GM12878 (cell line): ENCODE data around the gene IFNG-AS1. TPM values are rescaled to one million over a fixed set of nuclear protein-coding genes. Genes with fewer than 3 reads are reported as not detected.

Source experiments
- ATAC-seq: fragments of 200-7000 bp; cut with Tn5 transposase; 3 replicates; pipeline ENCODE4 v1.9.1; 2020; ENCODE audit warnings: mild to moderate bottlenecking, moderate library complexity
- BruUV-seq: library from RNA; stranded (reverse); fragments of 400-500 nt; replicated peaks from 2 replicates; lab custom pipeline; 2021; lab: Mats Ljungman, UMichigan
- CTCF ChIA-PET: fragments of 300-600 bp; sonication (Branson Sonifier 250); formaldehyde crosslinking; extraction: SDS; loops from one replicate; lab custom pipeline; 2021; ENCODE audit warnings: inconsistent platforms; lab: Yijun Ruan, JAX
- POLR2A ChIA-PET: fragments of 350-600 bp; formaldehyde crosslinking; extraction: SDS; loops from one replicate; lab custom pipeline; 2021; ENCODE audit warnings: inconsistent platforms; lab: Charles Lee
- RAD21 ChIA-PET: fragments of 300-600 bp; sonication (Branson Sonifier 250); formaldehyde crosslinking; loops from one replicate; lab custom pipeline; 2023; ENCODE audit warnings: antibody characterized with exemption; ENCODE audit not compliant: unreplicated experiment; lab: Charles Lee
- SMC1A ChIA-PET: fragments of 300-600 bp; sonication (Branson Sonifier 250); formaldehyde crosslinking; loops from one replicate; lab custom pipeline; 2023; ENCODE audit not compliant: unreplicated experiment, uncharacterized antibody; lab: Charles Lee
- DNase-seq: peaks from one replicate; pipeline ENCODE4 v3.0.0-alpha.2; 2011; ENCODE audit warnings: low read depth, low spot score
- FAIRE-seq: peaks from 3 replicates; lab custom pipeline; 2011; peaks lifted over from hg19 to GRCh38; lab: Jason Lieb, UNC
- H2AFZ ChIP-seq: 2 replicates; pipeline ENCODE4 v1.6.0; 2011; ENCODE audit warnings: low read depth, low read length, control low read depth; ENCODE audit not compliant: control insufficient read depth
- H3K27ac ChIP-seq: 2 replicates; pipeline ENCODE4 v1.5.1; 2011; ENCODE audit warnings: control low read depth; ENCODE audit not compliant: control insufficient read depth, insufficient read depth
- H3K27me3 ChIP-seq, 2 experiments: replicated peaks in 1 of 2; 2 replicates each; pipeline versions ENCODE4 v1.6.0 to v1.6.1; 2011; ENCODE audit warnings: low read length in 1 of 2; ENCODE audit not compliant: control insufficient read depth in 2 of 2, insufficient read depth in 2 of 2
- H3K36me3 ChIP-seq, 2 experiments: 2 replicates each; pipeline ENCODE4 v1.5.1; 2011; ENCODE audit warnings: low read length in 1 of 2; ENCODE audit not compliant: control insufficient read depth in 2 of 2, insufficient read depth in 2 of 2
- H3K4me1 ChIP-seq: 2 replicates; pipeline ENCODE4 v1.6.1; 2011; ENCODE audit warnings: mild to moderate bottlenecking, low read length, moderate library complexity, mixed read lengths; ENCODE audit not compliant: control insufficient read depth, insufficient read depth
- H3K4me2 ChIP-seq: 2 replicates; pipeline ENCODE4 v1.6.0; 2011; ENCODE audit warnings: control low read depth; ENCODE audit not compliant: control insufficient read depth, insufficient read depth
- H3K4me3 ChIP-seq: fragments of 200-600 bp; sonication (generic); 2 replicates; pipeline ENCODE4 v1.5.1; 2016
- H3K79me2 ChIP-seq: 2 replicates; pipeline ENCODE4 v1.6.0; 2011; ENCODE audit warnings: low read length; ENCODE audit not compliant: control insufficient read depth, insufficient read depth
- H3K9ac ChIP-seq: 2 replicates; pipeline ENCODE4 v1.8.0; 2011; ENCODE audit warnings: low read length, control low read depth, mixed read lengths; ENCODE audit not compliant: control insufficient read depth, insufficient read depth
- H3K9me3 ChIP-seq: replicated peaks from 3 replicates; pipeline ENCODE4 v1.5.1; 2011; ENCODE audit warnings: mild to moderate bottlenecking, low read length; ENCODE audit not compliant: control insufficient read depth, insufficient read depth
- H4K20me1 ChIP-seq: 2 replicates; pipeline ENCODE4 v1.6.0; 2011; ENCODE audit not compliant: control insufficient read depth, insufficient read depth
- ATF3 ChIP-seq: IDR thresholded peaks from 2 replicates; pipeline ENCODE4 v1.6.1; 2011; ENCODE audit warnings: low read depth, mild to moderate bottlenecking, low read length, moderate library complexity, borderline replicate concordance; ENCODE audit errors: extremely low read depth
- ATF7 ChIP-seq: fragments of 450-650 bp; IDR thresholded peaks from 2 replicates; pipeline ENCODE4 v1.6.1; 2016; ENCODE audit warnings: low read depth, mild to moderate bottlenecking
- BCL11A ChIP-seq: IDR thresholded peaks from 2 replicates; pipeline ENCODE4 v1.6.1; 2011; ENCODE audit warnings: low read depth, low read length
- BHLHE40 ChIP-seq, 2 experiments: fragments of 450-650 bp in 1 of 2; IDR thresholded peaks; 2 replicates each; pipeline ENCODE4 v1.6.1; 2011 to 2017; ENCODE audit warnings: low read depth in 2 of 2, borderline replicate concordance in 1 of 2, improper control_type of control experiment in 1 of 2, low read length in 1 of 2, mild to moderate bottlenecking in 1 of 2
- BMI1 ChIP-seq: fragments of 450-650 bp; IDR thresholded peaks from 2 replicates; pipeline ENCODE4 v1.6.1; 2016; ENCODE audit warnings: mild to moderate bottlenecking, moderate library complexity, borderline replicate concordance
- DPF2 ChIP-seq: fragments of 450-650 bp; IDR thresholded peaks from 2 replicates; pipeline ENCODE4 v1.6.1; 2017; ENCODE audit warnings: mild to moderate bottlenecking
- EP300 ChIP-seq, 2 experiments: fragments of 150-350 bp in 1 of 2; IDR thresholded peaks; 2 replicates each; pipeline ENCODE4 v1.6.1; 2011 to 2012; ENCODE audit warnings: low read depth in 2 of 2, low read length in 2 of 2, borderline replicate concordance in 1 of 2, improper control_type of control experiment in 1 of 2, inconsistent platforms in 1 of 2; ENCODE audit not compliant: control insufficient read depth in 1 of 2
- IKZF1 ChIP-seq: fragments of 450-650 bp; conservative IDR thresholded peaks from 2 replicates; pipeline ENCODE4 v1.6.1; 2017; ENCODE audit warnings: antibody characterized with exemption, mild to moderate bottlenecking
- IKZF2 ChIP-seq, 2 experiments: fragments of 450-650 bp; IDR thresholded peaks; 2 replicates each; pipeline ENCODE4 v1.6.1; 2017; ENCODE audit warnings: mild to moderate bottlenecking in 2 of 2, moderate library complexity in 2 of 2
- MEF2A ChIP-seq: IDR thresholded peaks from 2 replicates; pipeline ENCODE4 v1.6.1; 2011; ENCODE audit warnings: low read depth, mild to moderate bottlenecking, low read length, moderate library complexity; ENCODE audit not compliant: insufficient read depth
- MEF2B ChIP-seq: fragments of 450-650 bp; IDR thresholded peaks from 2 replicates; pipeline ENCODE4 v1.6.1; 2018; ENCODE audit warnings: mild to moderate bottlenecking, moderate library complexity; ENCODE audit not compliant: partially characterized antibody, poor library complexity, severe bottlenecking
- MTA2 ChIP-seq: fragments of 450-650 bp; IDR thresholded peaks from 2 replicates; pipeline ENCODE4 v1.6.1; 2016; ENCODE audit warnings: low read depth, mild to moderate bottlenecking, moderate library complexity
- NR2C1 ChIP-seq: fragments of 450-650 bp; IDR thresholded peaks from 2 replicates; pipeline ENCODE4 v1.6.1; 2017; ENCODE audit warnings: antibody characterized with exemption, mild to moderate bottlenecking, moderate library complexity
- NR2F1 ChIP-seq: fragments of 450-650 bp; conservative IDR thresholded peaks from 2 replicates; pipeline ENCODE4 v1.6.1; 2017; ENCODE audit warnings: mild to moderate bottlenecking
- RUNX3 ChIP-seq: IDR thresholded peaks from 2 replicates; pipeline ENCODE4 v1.6.1; 2012; ENCODE audit warnings: low read length, inconsistent platforms
- TAF1 ChIP-seq: IDR thresholded peaks from 2 replicates; pipeline ENCODE4 v1.6.1; 2011; ENCODE audit warnings: mild to moderate bottlenecking, low read depth, low read length, borderline replicate concordance
- ZNF207 ChIP-seq: fragments of 450-650 bp; IDR thresholded peaks from 2 replicates; pipeline ENCODE4 v1.6.1; 2014; ENCODE audit warnings: antibody characterized with exemption, mild to moderate bottlenecking, borderline replicate concordance
- ZNF217 ChIP-seq: fragments of 450-650 bp; IDR thresholded peaks from 2 replicates; pipeline ENCODE4 v1.6.1; 2017; ENCODE audit warnings: antibody characterized with exemption, mild to moderate bottlenecking
- ZNF274 ChIP-seq: IDR thresholded peaks from one replicate; pipeline ENCODE4 v1.8.0; 2011; ENCODE audit not compliant: insufficient read length, insufficient read depth
- WGBS: methylation state at CpG from one replicate; pipeline ENCODE4 v1.1.6; 2016; ENCODE audit warnings: low lambda C conversion rate; ENCODE audit not compliant: insufficient replicate concordance, insufficient coverage; ENCODE audit errors: missing lambda C conversion rate; 5-methylcytosine and 5-hydroxymethylcytosine counted together
- in situ Hi-C: fragments of 300-500 bp; cut with MboI; formaldehyde crosslinking; loops from 9 replicates; pipeline ENCODE4 v1.14.3; 2018; ENCODE audit warnings: mixed read lengths
- intact Hi-C: fragments of 100-400 bp; cut with micrococcal nuclease; formaldehyde crosslinking; loops from one replicate; pipeline ENCODE4 v1.14.2; 2022; ENCODE audit not compliant: unreplicated experiment
- polyA plus RNA-seq, 11 experiments: library from polyadenylated mRNA; depleted of rRNA in 4 of 11; unstranded in 6 of 11; stranded (reverse) in 5 of 11; fragments of >200 nt; fragmentation: Nextera tagmentation in 4 of 11; fragmentation: Illumina TruSeq in 1 of 11; extraction: Ambion mirVana in 4 of 11; extraction: Trizol in 1 of 11; gene quantifications; 1 replicate in 1 of 11; 2 replicates in 10 of 11; pipeline versions ENCODE4 v1.2.1 to v1.2.3, GENCODE V29; 2011 to 2016; ENCODE audit warnings: inconsistent platforms in 2 of 11, missing spikeins in 2 of 11, low read depth in 1 of 11
- total RNA-seq, 4 experiments: library from RNA; depleted of rRNA in 3 of 4; stranded (reverse); fragments of >200 nt in 3 of 4; fragmentation: Illumina TruSeq in 1 of 4; extraction: Trizol in 1 of 4; gene quantifications; 2 replicates each; pipeline versions ENCODE4 v1.2.1 to v1.2.3, GENCODE V29; 2013 to 2021
- TF ChIP-seq, protein P1 (sequence below): IDR thresholded peaks from 2 replicates; pipeline ENCODE4 v1.6.1; 2012; ENCODE audit warnings: low read depth, low read length, improper control_type of control experiment

The IFNG-AS1 gene
- total and polyA plus RNA-seq, 10 of the 15 experiments (the other 5 are each of a cell fraction or from before 2014, with no cell fraction given): 0.40 to 1.9 (median 1.3) TPM

- Histone ChIP-seq H3K36me3 (no peaks in the 10 kb centered on the region), H3K27me3 (no peaks in the 10 kb centered on the region), H3K9me3 (no peaks in the 10 kb centered on the region), H3K27ac (no peak overlapping the region), H3K9ac (no peak overlapping the region), H3K79me2 (no peaks in the 10 kb centered on the region), H2AFZ (no peak overlapping the region), H3K4me1 (no peaks in the 10 kb centered on the region), H3K4me2 (no peak overlapping the region), H4K20me1 (no peaks in the 10 kb centered on the region), H3K4me3 (no peak overlapping the region)
- intact Hi-C loops: no loop called here
- ChIA-PET POLR2A (interaction anchor here (0.5 to 1.0 kb wide), 3 partner anchors 36 to 278 kb away, joined by 3 to 4 read pairs (median 4); partner anchors contain the start of gene IFNG-AS1), SMC1A (interaction anchor here (0.6 to 2.4 kb wide), 8 partner anchors 10 to 51 kb away, joined by 3 to 15 read pairs (median 5); partner anchors contain the start of gene IFNG-AS1), CTCF (interaction anchor here (0.7 to 1.6 kb wide), 4 partner anchors 9 to 42 kb away, joined by 3 to 6 read pairs (median 5); no protein-coding TSS in a partner anchor), RAD21 (interaction anchor here (0.6 to 1.1 kb wide), 3 partner anchors 10 to 36 kb away, joined by 3 to 5 read pairs (median 3); partner anchors contain the start of gene IFNG-AS1)
- TF ChIP-seq BHLHE40 (IDR thresholded peaks at IDR 0.05; ENCODE audit: borderline replicate concordance in 1 of 2, low read depth in 2 of 2, low read length in 1 of 2) (peak in 1 of 2 experiments; percentile 38; a peak in 1 of 4 replicates), MTA2 (peak; percentile 77), IKZF2 (IDR thresholded peaks at IDR 0.05) (peak; percentile 50 to 65; a peak in 2 of 4 replicates), DPF2 (peak; percentile 42; the same call in 1 of the 2 replicates), TAF1 (no peak), NR2F1 (peak; percentile 94), BCL11A (no peak), ATF3 (no peak), ATF7 (peak; percentile 70; the same call in 1 of the 2 replicates), ZNF207 (no peak), NR2C1 (peak; percentile 71), BMI1 (peak; percentile 49; the same call in 1 of the 2 replicates), MEF2B (peak; percentile 80), MEF2A (peak; percentile 12; the same call in 1 of the 2 replicates), IKZF1 (peak; percentile 52; the same call in 1 of the 2 replicates), RUNX3 (peak; percentile 28; the same call in 1 of the 2 replicates), ZNF274 (no peak), ZNF217 (peak; percentile 76), EP300 (IDR thresholded peaks at IDR 0.05; ENCODE audit: borderline replicate concordance in 1 of 2, control insufficient read depth in 1 of 2, low read depth in 2 of 2, low read length in 2 of 2) (peak in 1 of 2 experiments; percentile 21; a peak in 1 of 4 replicates)
- TF ChIP-seq, protein P1, sequence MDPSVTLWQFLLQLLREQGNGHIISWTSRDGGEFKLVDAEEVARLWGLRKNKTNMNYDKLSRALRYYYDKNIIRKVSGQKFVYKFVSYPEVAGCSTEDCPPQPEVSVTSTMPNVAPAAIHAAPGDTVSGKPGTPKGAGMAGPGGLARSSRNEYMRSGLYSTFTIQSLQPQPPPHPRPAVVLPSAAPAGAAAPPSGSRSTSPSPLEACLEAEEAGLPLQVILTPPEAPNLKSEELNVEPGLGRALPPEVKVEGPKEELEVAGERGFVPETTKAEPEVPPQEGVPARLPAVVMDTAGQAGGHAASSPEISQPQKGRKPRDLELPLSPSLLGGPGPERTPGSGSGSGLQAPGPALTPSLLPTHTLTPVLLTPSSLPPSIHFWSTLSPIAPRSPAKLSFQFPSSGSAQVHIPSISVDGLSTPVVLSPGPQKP: no peak
- FAIRE-seq: no peak
- no peak for DNase-seq
- 95% methylated on average over 2 of the region's 2 CpGs for WGBS
- ATAC-seq: peak; percentile 94
- BruUV-seq: no TSS peak
- in situ Hi-C loops: no loop called here
Measured at GRCh38 chr12:67952787-67953186, 36.5 kb upstream of the IFNG-AS1 start.
